ENCODE measurements around the gene LTB. TPM values are rescaled to one million over a fixed set of nuclear protein-coding genes. Genes with fewer than 3 reads are reported as not detected.
A peak's percentile ranks its signal among the peaks of the same experiment; 100 is the strongest.

Gene LTB
- total RNA-seq, 6 experiments from 2014 or later, result 0.38 TPM; not detected in 5

DNA sequence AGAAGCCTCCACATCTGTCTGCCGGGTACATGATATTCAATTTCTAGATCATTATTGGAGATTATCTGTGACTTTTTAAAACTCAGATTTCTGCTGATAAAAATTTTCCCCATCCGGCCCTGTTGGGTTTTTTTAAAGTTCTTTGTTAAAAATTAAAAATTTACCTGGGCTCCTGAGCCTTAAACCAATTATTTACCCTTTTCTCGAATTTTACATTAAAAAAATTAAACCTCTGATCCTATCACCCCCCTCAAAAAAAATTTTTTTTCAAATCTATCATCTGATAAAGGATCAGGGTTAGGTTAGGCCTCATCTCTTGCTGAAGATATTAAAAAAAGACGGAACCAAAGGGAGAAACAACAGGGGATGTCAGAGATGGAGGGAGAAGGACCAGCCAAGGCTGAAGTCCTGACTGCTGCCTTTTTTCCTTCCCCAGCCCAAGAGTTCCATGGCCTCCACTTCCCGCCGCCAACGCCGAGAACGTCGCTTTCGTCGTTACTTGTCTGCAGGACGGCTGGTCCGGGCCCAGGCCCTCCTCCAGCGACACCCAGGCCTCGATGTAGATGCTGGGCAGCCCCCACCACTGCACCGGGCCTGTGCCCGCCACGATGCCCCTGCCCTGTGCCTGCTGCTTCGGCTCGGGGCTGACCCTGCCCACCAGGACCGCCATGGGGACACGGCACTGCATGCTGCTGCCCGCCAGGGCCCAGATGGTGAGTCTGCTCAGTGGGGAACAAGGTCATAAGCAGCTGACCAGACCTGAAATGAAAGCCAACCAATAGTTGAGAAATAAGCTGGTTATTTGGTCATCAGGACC lies 34.3 kb downstream of the LTB start:
- no peak for DNase-seq
- Mint-ChIP-seq H3K9me3 (no peaks in the 10 kb centered on the region), H3K27me3 (ENCODE audit: insufficient read depth) (peaks cover 2% of the 10 kb centered on the region; the same call in 1 of the 2 replicates), H3K4me3 (peak overlapping the region; percentile 91), H3K27ac (peak overlapping the region; percentile 91), H3K36me3 (ENCODE audit: low read depth) (peaks cover 14% of the 10 kb centered on the region; the same call in 1 of the 2 replicates), H3K4me1 (ENCODE audit: low read depth) (peaks cover 49% of the 10 kb centered on the region)
- TF ChIP-seq, protein P1, sequence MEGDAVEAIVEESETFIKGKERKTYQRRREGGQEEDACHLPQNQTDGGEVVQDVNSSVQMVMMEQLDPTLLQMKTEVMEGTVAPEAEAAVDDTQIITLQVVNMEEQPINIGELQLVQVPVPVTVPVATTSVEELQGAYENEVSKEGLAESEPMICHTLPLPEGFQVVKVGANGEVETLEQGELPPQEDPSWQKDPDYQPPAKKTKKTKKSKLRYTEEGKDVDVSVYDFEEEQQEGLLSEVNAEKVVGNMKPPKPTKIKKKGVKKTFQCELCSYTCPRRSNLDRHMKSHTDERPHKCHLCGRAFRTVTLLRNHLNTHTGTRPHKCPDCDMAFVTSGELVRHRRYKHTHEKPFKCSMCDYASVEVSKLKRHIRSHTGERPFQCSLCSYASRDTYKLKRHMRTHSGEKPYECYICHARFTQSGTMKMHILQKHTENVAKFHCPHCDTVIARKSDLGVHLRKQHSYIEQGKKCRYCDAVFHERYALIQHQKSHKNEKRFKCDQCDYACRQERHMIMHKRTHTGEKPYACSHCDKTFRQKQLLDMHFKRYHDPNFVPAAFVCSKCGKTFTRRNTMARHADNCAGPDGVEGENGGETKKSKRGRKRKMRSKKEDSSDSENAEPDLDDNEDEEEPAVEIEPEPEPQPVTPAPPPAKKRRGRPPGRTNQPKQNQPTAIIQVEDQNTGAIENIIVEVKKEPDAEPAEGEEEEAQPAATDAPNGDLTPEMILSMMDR (IDR thresholded peaks at IDR 0.05), result no peak

DNA sequence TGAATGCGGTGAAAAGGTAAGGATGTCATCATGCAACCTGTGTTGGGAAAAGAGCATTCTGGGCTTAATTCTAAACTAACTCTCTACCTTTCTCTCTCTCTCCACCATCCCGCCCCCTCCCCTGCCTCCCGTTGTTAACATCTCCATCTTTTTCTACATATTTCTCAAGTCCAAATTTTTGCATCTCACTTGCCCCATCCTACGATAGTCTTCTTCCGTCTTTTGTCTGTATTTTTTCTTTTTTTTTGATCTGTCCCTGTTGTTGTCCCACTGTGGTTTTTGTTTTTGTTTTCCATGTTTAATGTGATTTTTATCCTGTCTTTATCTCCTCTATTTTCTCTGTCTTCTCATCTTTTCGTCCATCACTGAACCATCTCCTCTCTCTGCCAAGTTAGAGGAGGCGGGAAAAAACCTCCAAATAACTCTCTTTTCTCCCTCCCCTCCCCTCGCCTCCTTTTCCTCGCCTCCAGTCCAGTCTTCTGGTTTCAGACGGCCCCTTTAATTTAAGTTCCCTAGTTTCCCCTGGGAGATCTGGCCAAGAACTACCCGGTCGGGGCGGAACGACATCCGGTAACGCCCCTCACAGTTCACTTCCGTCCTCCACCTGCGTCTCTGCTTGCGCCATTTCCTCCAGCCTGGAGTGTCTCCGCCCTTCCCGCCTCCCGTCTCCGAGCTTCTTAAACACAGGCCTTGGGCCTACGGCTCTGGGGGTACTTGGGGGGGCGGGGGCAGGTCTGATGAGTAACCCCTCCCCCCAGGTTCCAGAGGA lies 35.1 kb downstream of the LTB start, which contains the start of gene NFKBIL1:
Gene NFKBIL1 (plus strand): TSS at position 651 of the 769 bp plus-strand sequence. CDS start 87 bp downstream, at position 738.
- Mint-ChIP-seq H3K4me3 (peak within 1 kb of the TSS; percentile 91), H3K9me3 (no peaks in the 10 kb centered on the region), H3K27ac (peak within 1 kb of the TSS; percentile 91), H3K36me3 (ENCODE audit: low read depth) (peaks cover 14% of the 10 kb centered on the region; the same call in 1 of the 2 replicates), H3K27me3 (ENCODE audit: insufficient read depth) (peaks cover 2% of the 10 kb centered on the region; the same call in 1 of the 2 replicates), H3K4me1 (ENCODE audit: low read depth) (peaks cover 50% of the 10 kb centered on the region)
- peak; percentile 93 for DNase-seq
- TF ChIP-seq, protein P1 (IDR thresholded peaks at IDR 0.05), result peak; percentile 13

DNA sequence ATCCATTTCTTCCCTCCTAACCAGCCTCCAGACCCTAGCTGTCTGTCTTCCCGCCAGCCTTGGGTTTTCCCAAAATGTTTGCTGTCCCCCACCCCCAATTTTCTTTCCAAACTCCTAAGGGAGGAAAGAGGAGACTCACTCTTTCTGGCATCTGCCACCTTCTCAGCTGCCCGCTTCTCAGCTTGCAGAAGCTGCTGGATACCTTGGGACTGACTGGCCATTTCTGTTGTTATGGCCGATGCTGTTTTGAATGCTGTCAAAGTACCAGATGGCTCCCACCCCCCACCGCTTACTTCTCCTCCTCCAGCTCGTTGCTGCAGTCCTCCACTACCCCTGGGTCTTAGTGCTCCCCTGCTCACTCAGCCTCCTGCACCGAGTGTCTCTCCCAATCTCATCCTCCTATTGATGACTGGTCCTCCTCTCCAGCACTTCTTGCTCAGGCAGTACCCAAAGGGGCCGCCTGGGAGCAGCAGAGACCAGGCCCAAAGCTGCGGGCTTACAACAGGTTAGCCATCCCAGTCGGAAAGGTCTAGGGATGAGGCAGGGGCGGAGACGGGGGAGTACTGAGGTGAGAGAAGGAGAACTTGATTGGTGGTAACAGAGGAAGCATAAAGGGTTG lies 35.8 kb downstream of the LTB start, which contains the start of gene ATP6V1G2:
Gene ATP6V1G2 (minus strand): TSS at position 270 of the 619 bp plus-strand sequence. CDS start 49 bp downstream, at position 221.
- Mint-ChIP-seq H3K27ac (peak within 1 kb of the TSS; percentile 91), H3K27me3 (ENCODE audit: insufficient read depth) (peaks cover under 1% of the 10 kb centered on the region; the same call in 1 of the 2 replicates), H3K9me3 (no peaks in the 10 kb centered on the region), H3K4me1 (ENCODE audit: low read depth) (peaks cover 50% of the 10 kb centered on the region), H3K4me3 (peak within 1 kb of the TSS; percentile 91), H3K36me3 (ENCODE audit: low read depth) (peaks cover 17% of the 10 kb centered on the region)
- TF ChIP-seq, protein P1 (IDR thresholded peaks at IDR 0.05), result peak; percentile 93
- peak; percentile 92 for DNase-seq

DNA sequence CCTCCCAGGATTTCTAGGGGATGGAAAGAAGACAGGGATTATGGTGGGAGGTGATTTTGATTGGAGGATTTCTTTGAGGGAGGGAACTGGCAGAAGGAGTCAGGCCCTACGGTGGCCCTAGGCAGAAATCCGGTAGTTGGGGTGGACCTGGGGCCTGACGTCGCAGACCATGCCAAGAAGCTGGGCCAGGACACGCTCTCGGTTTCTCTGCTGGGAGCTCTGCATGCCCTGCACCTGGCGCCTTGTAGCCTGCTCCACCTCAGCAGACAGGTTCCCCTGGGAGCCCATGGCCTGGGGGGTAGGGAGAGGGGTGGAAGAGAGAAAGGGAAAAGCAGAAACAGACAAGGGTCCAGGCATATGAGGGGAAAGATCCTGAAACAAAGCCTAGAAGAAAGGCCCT lies 36.9 kb downstream of the LTB start:
- Mint-ChIP-seq H3K27me3 (ENCODE audit: insufficient read depth) (no peaks in the 10 kb centered on the region; the same call in 1 of the 2 replicates), H3K27ac (no peak overlapping the region; the same call in 1 of the 2 replicates), H3K4me3 (peak overlapping the region; percentile 91; the same call in 1 of the 2 replicates), H3K4me1 (ENCODE audit: low read depth) (peaks cover 53% of the 10 kb centered on the region), H3K9me3 (no peaks in the 10 kb centered on the region), H3K36me3 (ENCODE audit: low read depth) (peaks cover 28% of the 10 kb centered on the region)
- TF ChIP-seq, protein P1 (IDR thresholded peaks at IDR 0.05), result no peak
- DNase-seq, result no peak

DNA sequence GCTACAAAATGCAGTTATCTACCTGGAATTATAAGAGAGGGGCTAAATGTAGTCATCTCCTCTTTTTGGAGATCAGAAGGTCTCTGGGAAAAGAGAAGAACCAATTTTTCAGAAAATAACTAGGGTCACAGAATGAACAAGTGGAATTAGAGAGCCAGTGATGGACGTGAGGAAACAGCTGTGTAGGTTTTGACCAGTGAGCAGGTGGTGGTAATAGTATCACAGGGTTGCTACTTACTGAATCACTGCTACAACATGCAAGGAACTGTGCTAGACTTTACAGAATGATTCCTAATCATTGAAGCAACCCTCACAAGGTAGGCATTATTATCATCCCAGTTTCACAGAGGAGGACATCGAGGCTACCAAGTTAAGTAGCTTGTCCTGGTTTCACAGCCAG lies 37.5 kb downstream of the LTB start:
- Mint-ChIP-seq H3K4me3 (no peak overlapping the region; the same call in 1 of the 2 replicates), H3K27me3 (ENCODE audit: insufficient read depth) (peaks cover 4% of the 10 kb centered on the region), H3K36me3 (ENCODE audit: low read depth) (peaks cover 34% of the 10 kb centered on the region), H3K4me1 (ENCODE audit: low read depth) (peaks cover 59% of the 10 kb centered on the region), H3K27ac (no peak overlapping the region), H3K9me3 (no peaks in the 10 kb centered on the region)
- TF ChIP-seq, protein P1 (IDR thresholded peaks at IDR 0.05), result no peak
- DNase-seq, result no peak
